GM11168 (cell line): ENCODE measurements around the gene CITED1.

Source experiments
- in situ Hi-C: fragments of 300-500 bp; cut with MboI; formaldehyde crosslinking; loops from one replicate; pipeline ENCODE4 v1.12.0; 2022; ENCODE audit warnings: low sequenced_read_pairs; ENCODE audit not compliant: unreplicated experiment

Gene CITED1

GRCh38 chrX:72309297-72310071, 3.8 kb upstream of the CITED1 start:
- in situ Hi-C loops: no loop called here

GRCh38 chrX:72308566-72309296, 3.0 kb upstream of the CITED1 start:
- in situ Hi-C loops: no loop called here

GRCh38 chrX:72308209-72308565, 2.5 kb upstream of the CITED1 start:
- in situ Hi-C loops: no loop called here

GRCh38 chrX:72307646-72308051, 1.9 kb upstream of the CITED1 start:
- in situ Hi-C loops: no loop called here

GRCh38 chrX:72306851-72307645, 1.3 kb upstream of the CITED1 start:
- in situ Hi-C loops: no loop called here

GRCh38 chrX:72306085-72306801, 529 bp upstream of the CITED1 start:
- in situ Hi-C loops: no loop called here

GRCh38 chrX:72304877-72305276, 837 bp downstream of the CITED1 start:
- in situ Hi-C loops: no loop called here

DNA sequence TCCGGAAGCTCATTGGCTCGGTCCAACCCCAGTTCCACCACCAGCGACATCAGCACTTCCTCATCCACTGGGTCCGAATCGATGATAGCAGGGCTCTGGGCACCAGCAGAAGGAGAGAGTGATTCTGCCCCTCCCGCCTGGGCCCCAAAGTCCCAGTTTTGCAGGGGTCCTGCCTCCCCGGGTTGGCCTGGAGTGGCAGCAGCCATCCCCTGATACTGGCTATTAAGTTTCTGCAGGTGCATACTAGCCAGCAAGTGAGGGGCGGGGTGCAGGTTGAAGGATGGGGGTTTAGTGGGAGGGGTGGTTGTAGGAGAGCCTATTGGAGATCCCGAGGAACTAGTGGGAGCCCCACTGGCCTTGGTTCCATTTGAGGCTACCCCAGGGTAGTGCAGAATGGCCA, 3.9 kb downstream of the CITED1 start:
- in situ Hi-C loops: no loop called here

DNA sequence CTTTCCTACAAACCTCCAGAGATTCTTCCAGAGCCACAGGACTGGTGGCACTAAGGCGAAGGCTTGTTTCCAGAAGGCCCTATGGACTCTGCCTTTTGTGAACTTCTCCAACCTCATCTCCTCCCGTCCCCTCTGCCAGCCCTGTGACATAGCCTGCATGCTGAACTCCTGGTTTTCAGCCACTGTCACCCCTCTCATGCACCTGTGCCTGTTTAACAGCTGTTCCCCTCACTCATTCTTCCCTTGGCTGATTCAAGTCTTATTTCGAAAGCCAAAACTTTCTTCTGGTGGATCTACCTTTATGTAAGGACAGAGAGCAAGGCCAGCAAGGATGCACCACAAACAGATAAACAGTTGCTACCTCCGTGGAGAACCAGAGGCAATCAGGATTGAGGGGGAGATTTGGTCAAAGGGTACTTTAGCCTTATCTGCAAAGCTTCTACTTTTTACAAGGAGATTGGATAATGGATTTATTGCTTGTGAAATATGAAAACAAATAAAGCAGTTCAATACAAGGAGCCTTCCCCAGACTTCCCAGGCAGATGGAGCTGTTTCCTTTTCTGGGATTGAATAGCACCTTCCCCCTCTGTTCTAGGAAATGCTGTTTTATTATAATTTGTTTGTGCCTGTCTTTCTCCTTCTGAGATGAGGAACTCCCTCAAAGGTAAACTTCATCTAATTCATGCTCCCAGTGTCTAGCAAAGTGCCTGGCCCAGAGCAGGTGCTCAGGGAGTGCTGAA, 5.7 kb downstream of the CITED1 start:
- in situ Hi-C loops: no loop called here

GRCh38 chrX:72297953-72298730, 7.6 kb downstream of the CITED1 start:
- in situ Hi-C loops: no loop called here

- in situ Hi-C loops: no loop called here
These were observed 8.7 kb downstream of the CITED1 start for GRCh38 chrX:72296991-72297390.

GRCh38 chrX:72295745-72296144, 10.0 kb downstream of the CITED1 start:
- in situ Hi-C loops: no loop called here

DNA sequence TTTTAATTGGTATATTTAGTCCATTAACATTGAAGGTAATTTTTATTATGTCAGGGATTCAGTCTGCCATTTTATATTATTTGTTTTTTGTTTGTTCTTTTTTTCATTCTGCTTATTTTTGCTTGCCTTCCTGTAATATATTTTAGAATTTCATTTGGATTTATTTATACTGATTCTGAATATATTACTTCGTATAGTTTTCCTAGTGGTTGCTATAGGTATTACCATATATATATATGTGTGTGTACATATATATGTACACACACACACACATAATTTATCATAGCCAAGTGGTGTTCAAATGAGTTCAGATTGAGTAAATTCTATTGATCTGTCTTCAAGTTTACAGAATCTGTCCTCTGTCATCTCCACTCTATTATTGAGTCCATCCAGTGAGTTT, 11.2 kb downstream of the CITED1 start:
- in situ Hi-C loops: no loop called here

DNA sequence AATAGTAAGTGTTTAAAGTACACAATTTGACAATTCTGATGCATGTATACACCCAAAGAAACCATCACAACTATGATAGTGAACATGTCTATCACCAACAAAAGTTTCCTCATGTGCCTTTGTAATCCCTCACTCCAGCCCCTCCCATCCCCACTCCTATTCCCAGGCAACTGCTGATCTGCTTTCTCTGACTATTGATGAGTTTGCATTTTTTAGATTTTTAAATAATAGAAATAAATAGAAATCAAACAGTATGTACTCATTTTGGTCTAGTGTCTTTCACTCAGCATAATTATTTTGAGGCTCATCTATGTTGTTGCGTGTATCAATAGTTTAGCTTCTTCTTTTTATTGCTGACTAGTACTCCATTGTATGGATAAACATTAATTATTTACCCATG, 23.4 kb downstream of the CITED1 start:
- in situ Hi-C loops: no loop called here

DNA sequence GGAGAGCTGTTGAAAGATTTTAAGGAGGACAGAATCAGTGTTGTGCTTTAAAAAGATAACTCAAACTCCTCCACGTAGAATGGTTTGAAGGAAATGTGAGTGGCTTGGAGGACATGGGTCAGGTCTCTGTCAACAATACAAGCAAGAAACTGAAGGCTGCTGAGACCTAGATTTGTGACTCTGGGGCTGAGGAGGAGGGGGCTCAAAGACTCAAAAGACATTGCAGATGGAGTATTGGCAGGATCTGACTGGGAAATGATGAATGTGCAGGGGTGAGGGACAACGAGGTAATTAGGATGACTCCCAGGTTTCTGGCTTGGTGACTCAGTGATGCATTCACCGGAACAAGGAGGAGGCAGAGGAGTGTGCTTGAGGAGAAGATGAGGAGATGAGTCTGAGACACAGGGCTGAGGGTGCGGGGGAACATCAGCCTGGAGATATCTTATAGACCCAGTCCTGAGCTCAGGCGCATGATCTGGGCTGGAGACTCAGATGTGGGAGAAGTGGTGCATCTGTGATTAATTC, 25.3 kb downstream of the CITED1 start:
- in situ Hi-C loops: no loop called here

GRCh38 chrX:72276478-72276953, 29.2 kb downstream of the CITED1 start:
- in situ Hi-C loops: no loop called here

GRCh38 chrX:72274526-72274925, 31.2 kb downstream of the CITED1 start:
- in situ Hi-C loops: no loop called here

- in situ Hi-C loops: no loop called here
These were observed 32.0 kb downstream of the CITED1 start for GRCh38 chrX:72273718-72274117.

- in situ Hi-C loops: no loop called here
These were observed 32.8 kb downstream of the CITED1 start for GRCh38 chrX:72272868-72273267.
